MG63 (cell line): Measurements from ENCODE around the gene RHBDD1. TPM values are rescaled to one million over a fixed set of nuclear protein-coding genes. Genes with fewer than 3 reads are reported as not detected.

ENCODE experiments used
- DNase-seq: peaks from one replicate; pipeline ENCODE4 v3.0.0-alpha.2; 2020
- H3K27me3 ChIP-seq: fragments of 250-450 bp; sonication (Bioruptor Pico); 2 replicates; pipeline ENCODE4 v1.5.1; 2020; ENCODE audit warnings: mild to moderate bottlenecking, moderate library complexity
- H3K36me3 ChIP-seq: fragments of 250-450 bp; sonication (Bioruptor Pico); 2 replicates; pipeline ENCODE4 v1.5.1; 2020; ENCODE audit warnings: mild to moderate bottlenecking, moderate library complexity
- H3K4me3 ChIP-seq: fragments of 250-450 bp; sonication (Bioruptor Pico); 2 replicates; pipeline ENCODE4 v1.5.1; 2020; ENCODE audit warnings: mild to moderate bottlenecking, moderate library complexity
- H3K9me3 ChIP-seq: fragments of 250-450 bp; sonication (Bioruptor Pico); 2 replicates; pipeline ENCODE4 v1.5.1; 2020; ENCODE audit warnings: mild to moderate bottlenecking, moderate library complexity
- total RNA-seq: library from RNA; depleted of rRNA; stranded (reverse); fragments of >200 nt; shearing (Covaris generic); gene quantifications from 2 replicates; pipeline ENCODE4 v1.2.3, GENCODE V29; 2014; ENCODE audit warnings: low replicate concordance

Gene RHBDD1
- total RNA-seq, 1 experiment from 2014 or later = 19.6 TPM

GRCh38 chr2:227004482-227004881 is 168.6 kb downstream of the RHBDD1 start:
- DNase-seq = peak; percentile 7
- no peaks in the 10 kb centered on the region for H3K27me3 ChIP-seq
- no peaks in the 10 kb centered on the region for H3K9me3 ChIP-seq
- H3K36me3 ChIP-seq = no peaks in the 10 kb centered on the region
- no peak overlapping the region for H3K4me3 ChIP-seq

GRCh38 chr2:227006189-227006897 is 170.5 kb downstream of the RHBDD1 start:
- Histone ChIP-seq H3K36me3 (no peaks in the 10 kb centered on the region), H3K9me3 (no peaks in the 10 kb centered on the region), H3K27me3 (no peaks in the 10 kb centered on the region), H3K4me3 (no peak overlapping the region)
- DNase-seq = no peak

GRCh38 chr2:227007148-227007547 is 171.3 kb downstream of the RHBDD1 start:
- H3K36me3 ChIP-seq = no peaks in the 10 kb centered on the region
- H3K9me3 ChIP-seq = no peaks in the 10 kb centered on the region

GRCh38 chr2:227007940-227008339 is 172.1 kb downstream of the RHBDD1 start:
- DNase-seq = no peak
- H3K9me3 ChIP-seq = no peaks in the 10 kb centered on the region
- H3K27me3 ChIP-seq = no peaks in the 10 kb centered on the region
- no peaks in the 10 kb centered on the region for H3K36me3 ChIP-seq
- H3K4me3 ChIP-seq = no peak overlapping the region

More at GRCh38 chr2:227007148-227007547, 171.3 kb downstream of the RHBDD1 start:
- no peak overlapping the region for H3K4me3 ChIP-seq
- no peaks in the 10 kb centered on the region for H3K27me3 ChIP-seq
- no peak for DNase-seq

GRCh38 chr2:227010433-227010832 is 174.6 kb downstream of the RHBDD1 start:
- H3K36me3 ChIP-seq = no peaks in the 10 kb centered on the region
- DNase-seq = peak; percentile 33
- H3K4me3 ChIP-seq = no peak overlapping the region
- no peaks in the 10 kb centered on the region for H3K27me3 ChIP-seq
- no peaks in the 10 kb centered on the region for H3K9me3 ChIP-seq

GRCh38 chr2:227013330-227013729 is 177.5 kb downstream of the RHBDD1 start:
- DNase-seq = no peak
- Histone ChIP-seq H3K36me3 (no peaks in the 10 kb centered on the region), H3K9me3 (no peaks in the 10 kb centered on the region), H3K27me3 (no peaks in the 10 kb centered on the region), H3K4me3 (no peak overlapping the region)

- no peaks in the 10 kb centered on the region for H3K9me3 ChIP-seq
- H3K36me3 ChIP-seq = no peaks in the 10 kb centered on the region
- no peak for DNase-seq
- no peaks in the 10 kb centered on the region for H3K27me3 ChIP-seq
- no peak overlapping the region for H3K4me3 ChIP-seq
Observed at GRCh38 chr2:227013881-227014280, 178.0 kb downstream of the RHBDD1 start.

- H3K4me3 ChIP-seq = no peak overlapping the region
- no peaks in the 10 kb centered on the region for H3K27me3 ChIP-seq
- H3K36me3 ChIP-seq = no peaks in the 10 kb centered on the region
- H3K9me3 ChIP-seq = no peaks in the 10 kb centered on the region
- DNase-seq = no peak
Observed at GRCh38 chr2:227016894-227017293, 181.0 kb downstream of the RHBDD1 start.

- Histone ChIP-seq H3K27me3 (no peaks in the 10 kb centered on the region), H3K36me3 (no peaks in the 10 kb centered on the region), H3K4me3 (no peak overlapping the region), H3K9me3 (no peaks in the 10 kb centered on the region)
- DNase-seq = no peak
Observed at GRCh38 chr2:227020416-227020815, 184.6 kb downstream of the RHBDD1 start.

- H3K36me3 ChIP-seq = no peaks in the 10 kb centered on the region
- H3K9me3 ChIP-seq = no peaks in the 10 kb centered on the region
- H3K4me3 ChIP-seq = no peak overlapping the region
- DNase-seq = no peak
- H3K27me3 ChIP-seq = no peaks in the 10 kb centered on the region
Observed at GRCh38 chr2:227022608-227023007, 186.8 kb downstream of the RHBDD1 start.

- no peak for DNase-seq
- Histone ChIP-seq H3K36me3 (no peaks in the 10 kb centered on the region), H3K27me3 (no peaks in the 10 kb centered on the region), H3K9me3 (no peaks in the 10 kb centered on the region), H3K4me3 (no peak overlapping the region)
Observed at GRCh38 chr2:227025510-227025909, 189.7 kb downstream of the RHBDD1 start.

GRCh38 chr2:227029426-227030105 is 193.7 kb downstream of the RHBDD1 start:
- H3K9me3 ChIP-seq = no peaks in the 10 kb centered on the region
- H3K27me3 ChIP-seq = no peaks in the 10 kb centered on the region
- no peaks in the 10 kb centered on the region for H3K36me3 ChIP-seq

GRCh38 chr2:227030789-227031188 is 194.9 kb downstream of the RHBDD1 start:
- Histone ChIP-seq H3K36me3 (no peaks in the 10 kb centered on the region), H3K4me3 (no peak overlapping the region)
- DNase-seq = no peak

More at GRCh38 chr2:227029426-227030105, 193.7 kb downstream of the RHBDD1 start:
- DNase-seq = no peak
- H3K4me3 ChIP-seq = no peak overlapping the region

GRCh38 chr2:227031379-227031778 is 195.5 kb downstream of the RHBDD1 start:
- Histone ChIP-seq H3K36me3 (no peaks in the 10 kb centered on the region), H3K27me3 (no peaks in the 10 kb centered on the region), H3K4me3 (no peak overlapping the region), H3K9me3 (no peaks in the 10 kb centered on the region)
- DNase-seq = no peak

More at GRCh38 chr2:227030789-227031188, 194.9 kb downstream of the RHBDD1 start:
- H3K9me3 ChIP-seq = no peaks in the 10 kb centered on the region
- no peaks in the 10 kb centered on the region for H3K27me3 ChIP-seq

GRCh38 chr2:227033471-227034148 is 197.8 kb downstream of the RHBDD1 start:
- Histone ChIP-seq H3K36me3 (no peaks in the 10 kb centered on the region), H3K4me3 (no peak overlapping the region), H3K9me3 (no peaks in the 10 kb centered on the region), H3K27me3 (no peaks in the 10 kb centered on the region)
- DNase-seq = peak; percentile 43

GRCh38 chr2:227035711-227036367 is 200.0 kb downstream of the RHBDD1 start:
- no peak for DNase-seq
- no peak overlapping the region for H3K4me3 ChIP-seq
- no peaks in the 10 kb centered on the region for H3K36me3 ChIP-seq
- H3K9me3 ChIP-seq = no peaks in the 10 kb centered on the region
- no peaks in the 10 kb centered on the region; the same call in 1 of the 2 replicates for H3K27me3 ChIP-seq

GRCh38 chr2:227036527-227036926 is 200.7 kb downstream of the RHBDD1 start:
- DNase-seq = no peak
- no peaks in the 10 kb centered on the region for H3K9me3 ChIP-seq
- H3K27me3 ChIP-seq = no peaks in the 10 kb centered on the region; the same call in 1 of the 2 replicates
- H3K36me3 ChIP-seq = no peaks in the 10 kb centered on the region
- H3K4me3 ChIP-seq = no peak overlapping the region
